K562 (cell line): ENCODE measurements around the gene RXRA. TPM values are rescaled to one million over a fixed set of nuclear protein-coding genes. Genes with fewer than 3 reads are reported as not detected.

Experiments used
- ATAC-seq: fragments of 200-7000 bp; cut with Tn5 transposase; 3 replicates; pipeline ENCODE4 v1.9.1; 2020; ENCODE audit warnings: moderate library complexity
- BruUV-seq: library from RNA; stranded (reverse); fragments of 400-500 nt; replicated peaks from 2 replicates; lab custom pipeline; 2021; lab: Mats Ljungman, UMichigan
- CTCF ChIA-PET: fragments of 300-600 bp; formaldehyde crosslinking; extraction: SDS; loops from one replicate; lab custom pipeline; 2021; ENCODE audit warnings: low intra/inter-chr PET ratio; lab: Yijun Ruan, JAX
- POLR2A ChIA-PET: fragments of 300-600, 350-650 bp; sonication (Branson Sonifier 250); formaldehyde crosslinking; extraction: SDS; loops from one replicate; lab custom pipeline; 2021; ENCODE audit warnings: antibody characterized with exemption, inconsistent platforms; lab: Yijun Ruan, JAX
- DNase-seq, 4 experiments: peaks; one replicate each; pipeline versions ENCODE4 v3.0.0 to v3.0.0-alpha.2; 2011 to 2018; ENCODE audit warnings: low spot score in 3 of 4, mixed read lengths in 3 of 4; ENCODE audit errors: extremely low read depth in 1 of 4
- FAIRE-seq: peaks from 2 replicates; lab custom pipeline; 2011; peaks lifted over from hg19 to GRCh38; lab: Jason Lieb, UNC
- H2AFZ ChIP-seq: 2 replicates; pipeline ENCODE4 v1.6.0; 2011; ENCODE audit warnings: low read depth, low read length, control low read depth, inconsistent platforms
- H3K27ac ChIP-seq: fragments of 200-600 bp; 3 replicates; pipeline ENCODE4 v1.8.0; 2011; ENCODE audit warnings: low read depth, mild to moderate bottlenecking, control low read depth, inconsistent platforms, low read length, moderate library complexity, mixed read lengths; ENCODE audit errors: extremely low read depth
- H3K27me3 ChIP-seq, 2 experiments: fragments of 300-600 bp in 1 of 2; 2 replicates in 1 of 2; 3 replicates in 1 of 2; pipeline versions ENCODE4 v1.6.0 to v1.8.0; 2011; ENCODE audit warnings: inconsistent platforms in 2 of 2, low read length in 2 of 2, mild to moderate bottlenecking in 1 of 2, mixed read lengths in 1 of 2, moderate library complexity in 1 of 2; ENCODE audit not compliant: control insufficient read depth in 2 of 2, insufficient read depth in 2 of 2
- H3K36me3 ChIP-seq: fragments of 300-600 bp; 3 replicates; pipeline ENCODE4 v1.8.0; 2011; ENCODE audit warnings: mild to moderate bottlenecking, low read length, inconsistent platforms; ENCODE audit not compliant: control insufficient read depth, insufficient read depth
- H3K4me1 ChIP-seq, 2 experiments: fragments of 200-600 bp in 1 of 2; replicated peaks in 1 of 2; 2 replicates in 1 of 2; 3 replicates in 1 of 2; pipeline versions ENCODE4 v1.5.1 to v1.8.0; 2011; ENCODE audit warnings: inconsistent platforms in 2 of 2, low read length in 2 of 2, mild to moderate bottlenecking in 1 of 2, mixed read lengths in 1 of 2, moderate library complexity in 1 of 2; ENCODE audit not compliant: control insufficient read depth in 2 of 2, insufficient read depth in 2 of 2
- H3K4me2 ChIP-seq: 2 replicates; pipeline ENCODE4 v1.6.1; 2011; ENCODE audit warnings: low read length, control low read depth, inconsistent platforms, mixed read lengths; ENCODE audit not compliant: insufficient read depth
- H3K4me3 ChIP-seq: fragments of 200-600 bp; sonication (generic), shearing (Covaris generic); 2 replicates; pipeline ENCODE4 v1.5.1; 2016; ENCODE audit warnings: control low read depth, inconsistent platforms
- H3K79me2 ChIP-seq: fragments of 200-600 bp; 3 replicates; pipeline ENCODE4 v1.8.0; 2011; ENCODE audit warnings: low read length, inconsistent platforms; ENCODE audit not compliant: control insufficient read depth, insufficient read depth
- H3K9ac ChIP-seq, 2 experiments: 2 replicates each; pipeline versions ENCODE4 v1.6.0 to v1.6.1; 2011; ENCODE audit warnings: low read depth in 2 of 2, low read length in 2 of 2, control low read depth in 1 of 2, inconsistent platforms in 1 of 2, mild to moderate bottlenecking in 1 of 2, mixed read lengths in 1 of 2; ENCODE audit not compliant: insufficient read depth in 1 of 2
- H3K9me1 ChIP-seq: one replicate; pipeline ENCODE4 v1.6.0; 2011; ENCODE audit warnings: inconsistent platforms, mild to moderate bottlenecking, low read length, moderate library complexity; ENCODE audit not compliant: control insufficient read depth, insufficient read depth
- H3K9me3 ChIP-seq: replicated peaks from 2 replicates; pipeline ENCODE4 v1.5.1; 2011; ENCODE audit warnings: low read depth, low read length, inconsistent platforms; ENCODE audit not compliant: control insufficient read depth, insufficient read depth
- H4K20me1 ChIP-seq: replicated peaks from 2 replicates; pipeline ENCODE4 v1.6.1; 2011; ENCODE audit warnings: low read length, inconsistent platforms, mixed read lengths; ENCODE audit not compliant: control insufficient read depth, insufficient read depth
- CBX2 ChIP-seq: fragments of 200-600 bp; sonication (generic); IDR thresholded peaks from one replicate; pipeline ENCODE4 v1.6.1; 2012; ENCODE audit warnings: mild to moderate bottlenecking, low read length, inconsistent platforms; ENCODE audit not compliant: insufficient read depth, poor library complexity, severe bottlenecking
- CHD7 ChIP-seq: fragments of 200-600 bp; sonication (generic); IDR thresholded peaks from one replicate; pipeline ENCODE4 v1.6.1; 2012; ENCODE audit warnings: mild to moderate bottlenecking, low read depth, low read length, inconsistent platforms
- COPS2 ChIP-seq: fragments of 450-650 bp; conservative IDR thresholded peaks from 2 replicates; pipeline ENCODE4 v1.6.1; 2016; ENCODE audit warnings: mild to moderate bottlenecking, moderate library complexity
- DDX20 ChIP-seq: fragments of 450-650 bp; IDR thresholded peaks from 2 replicates; pipeline ENCODE4 v1.6.1; 2016; ENCODE audit warnings: missing genetic modification characterization, low read depth, mild to moderate bottlenecking, missing compliant biosample characterization, moderate library complexity
- E2F6 ChIP-seq, 2 experiments: IDR thresholded peaks; 2 replicates each; pipeline ENCODE4 v1.6.1; 2011; ENCODE audit warnings: borderline replicate concordance in 1 of 2, control low read depth in 1 of 2, low read depth in 1 of 2, low read length in 1 of 2, mild to moderate bottlenecking in 1 of 2, mixed read lengths in 1 of 2, moderate library complexity in 1 of 2; ENCODE audit not compliant: insufficient read depth in 1 of 2, insufficient read length in 1 of 2, poor library complexity in 1 of 2, severe bottlenecking in 1 of 2; ENCODE audit errors: extremely low read depth in 1 of 2
- EGR1 ChIP-seq: fragments of 450-650 bp; conservative IDR thresholded peaks from 2 replicates; pipeline ENCODE4 v1.6.1; 2017; ENCODE audit warnings: mild to moderate bottlenecking
- FOXK1 ChIP-seq: sonication (generic); formaldehyde crosslinking; IDR thresholded peaks from 2 replicates; pipeline ENCODE4 v1.8.0; 2022; ENCODE audit warnings: missing genetic modification reagents, mild to moderate bottlenecking, borderline replicate concordance
- MAFG ChIP-seq: fragments of 450-650 bp; conservative IDR thresholded peaks from 2 replicates; pipeline ENCODE4 v1.6.1; 2016; ENCODE audit warnings: missing genetic modification characterization, missing compliant biosample characterization
- NFE2 ChIP-seq: IDR thresholded peaks from 2 replicates; pipeline ENCODE4 v1.6.1; 2014; ENCODE audit warnings: antibody characterized with exemption, low read depth
- PPARD ChIP-seq: fragments of 250-450 bp; sonication (Bioruptor Pico); IDR thresholded peaks from 2 replicates; pipeline ENCODE4 v1.8.0; 2022; ENCODE audit warnings: inconsistent platforms, mild to moderate bottlenecking, moderate library complexity
- ZNF444 ChIP-seq: fragments of 250-450 bp; sonication (Bioruptor Pico); IDR thresholded peaks from 2 replicates; pipeline ENCODE4 v1.4.0; 2020; ENCODE audit warnings: mild to moderate bottlenecking, moderate library complexity
- WGBS: fragments of 100-300 bp; shearing (Covaris generic); methylation state at CpG from one replicate; pipeline ENCODE4 v1.1.6; 2016; ENCODE audit warnings: low coverage, mixed read lengths; ENCODE audit not compliant: insufficient coverage; ENCODE audit errors: missing lambda C conversion rate; 5-methylcytosine and 5-hydroxymethylcytosine counted together
- in situ Hi-C: fragments of 300-500 bp; cut with MboI; formaldehyde crosslinking; loops from 4 replicates; pipeline ENCODE4 v1.15.0; 2018; ENCODE audit warnings: inconsistent platforms, mixed read lengths
- intact Hi-C: fragments of 100-400 bp; cut with micrococcal nuclease; formaldehyde crosslinking; loops from 2 replicates; pipeline ENCODE4 v1.14.2; 2022
- polyA plus RNA-seq, 8 experiments: library from polyadenylated mRNA; depleted of rRNA in 4 of 8; stranded (reverse) in 5 of 8; unstranded in 3 of 8; fragments of >200 nt; fragmentation: Nextera tagmentation in 2 of 8; fragmentation: Illumina TruSeq in 1 of 8; extraction: Ambion mirVana in 2 of 8; extraction: Trizol in 1 of 8; gene quantifications; 2 replicates each; pipeline versions ENCODE4 v1.2.1 to v1.2.3, GENCODE V29; 2011 to 2014; ENCODE audit warnings: inconsistent platforms in 1 of 8, missing spikeins in 1 of 8
- total RNA-seq, 7 experiments: library from RNA; depleted of rRNA in 6 of 7; stranded (reverse); fragments of >200 nt in 6 of 7; fragmentation: Illumina TruSeq in 2 of 7; extraction: Trizol in 2 of 7; gene quantifications; 2 replicates each; pipeline versions ENCODE4 v1.2.1 to v1.2.3, GENCODE V29; 2011 to 2021; ENCODE audit warnings: low replicate concordance in 1 of 7

Gene RXRA
- total and polyA plus RNA-seq, 9 of the 15 experiments (the other 6 are each of a cell fraction or from before 2014, with no cell fraction given): 0.35 to 23.6 (median 4.6) TPM

DNA sequence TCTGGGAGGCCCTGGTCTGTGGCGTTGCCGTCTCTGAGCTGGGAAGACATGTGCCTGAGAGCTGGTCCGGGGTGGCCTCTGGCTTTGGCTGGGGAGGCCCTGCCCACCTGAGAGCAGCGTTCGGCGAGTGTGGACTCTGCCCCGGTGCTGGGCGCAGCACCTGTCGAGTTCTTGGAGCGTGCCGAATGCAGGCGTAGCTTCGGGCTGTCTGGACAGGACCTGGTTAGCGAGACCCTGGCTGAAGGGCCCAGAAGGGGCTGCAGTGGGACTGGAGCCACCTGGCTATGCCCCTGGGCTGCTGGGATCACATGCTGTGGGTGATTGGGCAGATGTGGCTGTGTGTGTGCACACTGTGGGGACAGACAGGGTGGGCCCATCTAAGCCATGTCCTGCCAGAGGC is 56.5 kb downstream of the RXRA start:
- no peak for ATAC-seq
- Histone ChIP-seq H3K27me3 (no peaks in the 10 kb centered on the region), H3K36me3 (no peaks in the 10 kb centered on the region), H4K20me1 (peaks cover 89% of the 10 kb centered on the region), H3K27ac (no peak overlapping the region), H3K79me2 (no peaks in the 10 kb centered on the region), H3K4me2 (no peak overlapping the region), H2AFZ (no peak overlapping the region), H3K4me1 (peaks cover 0 to 83% of the 10 kb centered on the region in 2 experiments; a peak in 2 of 5 replicates), H3K9me1 (no peaks in the 10 kb centered on the region), H3K9me3 (no peaks in the 10 kb centered on the region), H3K9ac (no peak overlapping the region), H3K4me3 (no peak overlapping the region)
- no TSS peak for BruUV-seq
- intact Hi-C loops: no loop called here
- CTCF ChIA-PET: no interaction called here
- POLR2A ChIA-PET: interaction anchor here (0.5 to 1.4 kb wide), 2 partner anchors 14 to 15 kb away, joined by 3 to 9 read pairs; no protein-coding TSS in a partner anchor
- in situ Hi-C loops: no loop called here
- 68% methylated on average over 14 of the region's 14 CpGs for WGBS
- no peak for FAIRE-seq
- DNase-seq: no peak
- TF ChIP-seq COPS2 (no peak), PPARD (no peak), CBX2 (no peak), CHD7 (no peak), ZNF444 (CRISPR knock-in tag) (no peak), FOXK1 (no peak), NFE2 (no peak), MAFG (no peak), DDX20 (no peak), EGR1 (no peak), E2F6 (IDR thresholded peaks at IDR 0.05; ENCODE audit: borderline replicate concordance in 1 of 2, extremely low read depth in 1 of 2, insufficient read depth in 1 of 2, insufficient read length in 1 of 2, low read depth in 1 of 2, low read length in 1 of 2, poor library complexity in 1 of 2, severe bottlenecking in 1 of 2) (no peak)
